ENCODE results near the gene PPP1R12A.

- TF ChIP-seq ZNF704 (tag by site-specific recombination; IDR thresholded peaks at IDR 0.05) (no peak), ATF2 (tag by site-specific recombination; IDR thresholded peaks at IDR 0.05; ENCODE audit: low read depth) (no peak), ZNF10 (tag by site-specific recombination; IDR thresholded peaks at IDR 0.05) (no peak), CTCF (tag by site-specific recombination; IDR thresholded peaks at IDR 0.05) (no peak), YY1 (tag by site-specific recombination; IDR thresholded peaks at IDR 0.05) (no peak), ZBTB1 (tag by site-specific recombination; IDR thresholded peaks at IDR 0.05) (no peak), ZNF624 (tag by site-specific recombination; IDR thresholded peaks at IDR 0.05) (no peak), KLF1 (tag by site-specific recombination; IDR thresholded peaks at IDR 0.05) (no peak), REST (tag by site-specific recombination; IDR thresholded peaks at IDR 0.05) (no peak), ZNF274 (IDR thresholded peaks at IDR 0.05; ENCODE audit: low read length) (no peak), ZNF274 (tag by site-specific recombination; IDR thresholded peaks at IDR 0.05; ENCODE audit: borderline replicate concordance) (no peak)
Observed at GRCh38 chr12:79764641-79765040, 170.3 kb downstream of the PPP1R12A start.
